Dermis microvascular lymphatic vessel endothelial cell (primary cell): ENCODE results near the gene PCDHGA5. TPM values are rescaled to one million over a fixed set of nuclear protein-coding genes. Genes with fewer than 3 reads are reported as not detected.
"Not testable (repeated sequence)": the region's sequence is repeated elsewhere in the genome, so short reads cannot be mapped to it uniquely, and the experiment has no call there.

Experiments
- DNase-seq, 2 donors: peaks; one replicate each; pipeline versions ENCODE4 v3.0.0 to v3.0.0-alpha.2; 2010; ENCODE audit warnings: low read depth in 2 of 2
- total RNA-seq: library from RNA; depleted of rRNA; stranded (reverse); fragments of >200 nt; gene quantifications from 2 replicates; pipeline ENCODE4 v1.2.1, GENCODE V29; 2014

Gene PCDHGA5
- total RNA-seq, 1 donor from 2014 or later: 0.26 TPM

GRCh38 chr5:141351591-141351990 lies 12.4 kb upstream of the PCDHGA5 start:
- DNase-seq: no peak

GRCh38 chr5:141354900-141355469 lies 9.0 kb upstream of the PCDHGA5 start, which contains the start of gene PCDHGA4:
Gene PCDHGA4, plus strand, starts transcription at chr5:141355021. Its CDS starts 87 bp downstream, at chr5:141355108.
- peak in 1 of 2 donors; percentile 25 for DNase-seq

GRCh38 chr5:141355641-141356040 lies 8.3 kb upstream of the PCDHGA5 start:
- no peak for DNase-seq

- no peak for DNase-seq
Observed at GRCh38 chr5:141356133-141356532, 7.8 kb upstream of the PCDHGA5 start.

GRCh38 chr5:141356950-141357349 lies 7.0 kb upstream of the PCDHGA5 start:
- DNase-seq: no peak

GRCh38 chr5:141359790-141360426 lies 4.1 kb upstream of the PCDHGA5 start, which contains the start of gene PCDHGB2:
Gene PCDHGB2, plus strand, starts transcription at chr5:141359994. Its CDS starts 142 bp downstream, at chr5:141360136.
- DNase-seq: peak in 1 of 2 donors; percentile 53

GRCh38 chr5:141360685-141361084 lies 3.3 kb upstream of the PCDHGA5 start:
- no peak for DNase-seq

GRCh38 chr5:141362719-141363118 lies 1.2 kb upstream of the PCDHGA5 start:
- DNase-seq: no peak

- no peak for DNase-seq
Observed at GRCh38 chr5:141366016-141366896, 2.3 kb downstream of the PCDHGA5 start.

- DNase-seq: peak; percentile 38 to 71
Observed at GRCh38 chr5:141369994-141370848, 6.3 kb downstream of the PCDHGA5 start, which contains the start of gene PCDHGB3. Gene PCDHGB3, plus strand, starts transcription at chr5:141370242. Its CDS starts 153 bp downstream, at chr5:141370395.

GRCh38 chr5:141371572-141372475 lies 7.9 kb downstream of the PCDHGA5 start:
- no peak for DNase-seq

- DNase-seq: peak in 1 of 2 donors; percentile 42
Observed at GRCh38 chr5:141373673-141374317, 9.8 kb downstream of the PCDHGA5 start, which contains the start of gene PCDHGA6. Gene PCDHGA6, plus strand, starts transcription at chr5:141373891. Its CDS starts 193 bp downstream, at chr5:141374084.

- DNase-seq: no peak
Observed at GRCh38 chr5:141374627-141375026, 10.7 kb downstream of the PCDHGA5 start.

GRCh38 chr5:141375444-141376155 lies 11.6 kb downstream of the PCDHGA5 start:
- not testable (repeated sequence) for DNase-seq

GRCh38 chr5:141382469-141383294 lies 18.7 kb downstream of the PCDHGA5 start, which contains the start of gene PCDHGA7:
Gene PCDHGA7, plus strand, starts transcription at chr5:141382742. Its CDS starts 158 bp downstream, at chr5:141382900.
- DNase-seq: peak in 1 of 2 donors; percentile 43

- DNase-seq: no peak
Observed at GRCh38 chr5:141383345-141383744, 19.4 kb downstream of the PCDHGA5 start.

GRCh38 chr5:141384471-141385267 lies 20.7 kb downstream of the PCDHGA5 start:
- no peak for DNase-seq
